GM19372 (cell line): ENCODE results near the gene UAP1L1.

Experiments used
- ATAC-seq: cut with Tn5 transposase; IDR thresholded peaks from one replicate; pipeline ENCODE4 v1.9.1; 2021; ENCODE audit warnings: mild to moderate bottlenecking, low read depth, moderate library complexity; ENCODE audit not compliant: unreplicated experiment

Gene UAP1L1

GRCh38 chr9:137041124-137041523 lies 36.2 kb upstream of the UAP1L1 start:
- no peak for ATAC-seq

- ATAC-seq = no peak
These were observed 34.3 kb upstream of the UAP1L1 start for GRCh38 chr9:137042751-137043727.

- no peak for ATAC-seq
These were observed 33.3 kb upstream of the UAP1L1 start for GRCh38 chr9:137044037-137044436.

- ATAC-seq = no peak
These were observed 32.7 kb upstream of the UAP1L1 start for GRCh38 chr9:137044502-137045177.

- ATAC-seq = no peak
These were observed 31.8 kb upstream of the UAP1L1 start for GRCh38 chr9:137045294-137046087.

- ATAC-seq = no peak
These were observed 31.1 kb upstream of the UAP1L1 start, which contains the start of gene NPDC1 for GRCh38 chr9:137046088-137046787. NPDC1 (minus strand) TSS chr9:137046177; CDS start chr9:137045989, 188 bp downstream.

- no peak for ATAC-seq
These were observed 28.4 kb upstream of the UAP1L1 start for GRCh38 chr9:137048655-137049543.

GRCh38 chr9:137049544-137050449 lies 27.5 kb upstream of the UAP1L1 start:
- ATAC-seq = no peak

GRCh38 chr9:137050570-137050969 lies 26.7 kb upstream of the UAP1L1 start:
- ATAC-seq = no peak

GRCh38 chr9:137051145-137051724 lies 26.1 kb upstream of the UAP1L1 start:
- ATAC-seq = no peak

- no peak for ATAC-seq
These were observed 25.0 kb upstream of the UAP1L1 start for GRCh38 chr9:137052293-137052692.

GRCh38 chr9:137052998-137053943 lies 24.0 kb upstream of the UAP1L1 start:
- ATAC-seq = no peak

GRCh38 chr9:137053944-137054931 lies 23.1 kb upstream of the UAP1L1 start, which contains the start of gene ENTPD2:
ENTPD2 (minus strand) TSS chr9:137054061; CDS start chr9:137053997, 64 bp downstream.
- ATAC-seq = no peak

- ATAC-seq = no peak
These were observed 22.4 kb upstream of the UAP1L1 start for GRCh38 chr9:137054932-137055384.
